ENCODE results near the gene NHP2.
"Not testable (repeated sequence)": the region's sequence is repeated elsewhere in the genome, so short reads cannot be mapped to it uniquely, and the experiment has no call there.

Gene NHP2

GRCh38 chr5:178153530-178154340 lies at the start of gene NHP2:
Gene NHP2 (minus strand): TSS chr5:178153885. CDS start chr5:178153817, 68 bp downstream.
- peak; percentile 96 for DNase-seq (ENCODE audit: low spot score)

DNA sequence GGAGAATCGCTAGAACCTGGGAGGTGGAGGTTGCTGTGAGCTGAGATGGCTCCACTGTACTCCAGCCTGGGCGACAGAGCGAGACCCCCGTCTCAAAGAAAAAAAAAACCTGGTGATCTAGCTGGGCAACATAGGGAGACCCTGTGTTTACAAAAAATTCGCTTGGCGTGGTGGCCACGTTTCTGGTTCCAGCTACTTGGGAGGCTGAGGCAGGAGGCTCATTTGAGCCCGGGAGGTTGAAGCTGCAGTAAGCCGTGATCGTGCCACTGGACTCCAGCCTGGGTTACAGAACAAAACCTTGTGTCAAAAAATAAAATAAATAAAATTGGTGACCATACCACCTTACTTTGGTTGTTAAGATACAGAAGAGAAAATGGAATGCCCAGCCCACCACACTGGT lies 48.9 kb upstream of the NHP2 start:
- DNase-seq (ENCODE audit: low spot score): no peak

GRCh38 chr5:178201927-178202235 lies 48.2 kb upstream of the NHP2 start:
- DNase-seq (ENCODE audit: low spot score): peak; percentile 6

DNA sequence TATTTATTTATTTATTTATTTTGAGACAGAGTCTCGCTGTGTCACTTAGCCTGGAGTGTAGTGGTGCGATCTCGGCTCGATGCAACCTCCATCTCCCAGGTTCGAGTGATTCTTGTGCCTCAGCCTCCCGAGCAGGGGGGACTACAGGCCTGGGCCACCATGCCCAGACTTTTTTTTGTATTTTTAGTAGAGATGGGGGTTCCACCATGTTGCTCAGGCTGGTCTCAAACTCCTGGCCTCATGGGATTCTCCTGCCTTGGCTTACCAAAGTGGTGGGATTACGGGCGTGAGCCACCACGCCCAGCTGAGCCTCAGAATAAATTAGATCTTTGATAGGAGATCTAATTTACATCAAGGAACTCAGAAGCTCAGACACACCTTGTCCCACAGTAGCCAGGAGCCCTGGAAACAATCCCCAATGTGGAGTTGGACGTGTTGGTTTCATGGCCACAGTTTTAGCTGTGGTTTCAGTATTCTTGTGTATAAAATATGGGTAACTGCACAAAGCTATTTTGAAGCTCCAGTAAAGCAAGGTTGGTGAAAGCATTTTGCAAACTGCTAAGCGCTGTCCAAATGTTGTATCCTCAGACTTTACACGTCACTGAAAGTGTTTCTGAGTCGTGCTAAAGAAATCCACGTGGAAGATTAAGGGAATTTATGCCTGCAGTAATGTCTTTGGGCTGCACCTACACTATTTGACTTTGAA lies 47.7 kb upstream of the NHP2 start:
- DNase-seq (ENCODE audit: low spot score): peak; percentile 1

GRCh38 chr5:178199581-178200434 lies 46.1 kb upstream of the NHP2 start:
- DNase-seq (ENCODE audit: low spot score): peak; percentile 3

DNA sequence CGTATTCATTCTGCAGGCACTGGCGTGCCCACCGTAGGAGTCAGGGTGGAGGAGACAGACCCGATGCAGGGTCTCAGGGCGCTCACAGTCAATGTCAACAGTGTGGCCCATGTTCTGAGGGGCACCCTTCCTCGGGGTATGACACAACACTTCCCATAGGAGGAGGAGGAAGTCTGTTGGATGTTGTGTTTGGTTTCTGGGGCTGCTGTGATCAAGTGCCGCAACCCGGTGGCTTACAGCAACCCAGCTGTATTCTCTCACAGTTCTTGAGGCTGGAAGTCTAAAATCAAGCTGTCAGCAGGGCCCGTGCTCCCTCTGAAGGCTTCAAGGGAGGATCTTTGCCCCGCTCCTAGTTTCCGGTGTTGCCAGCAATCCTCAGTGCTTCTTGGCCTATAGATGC lies 45.0 kb upstream of the NHP2 start:
- DNase-seq (ENCODE audit: low spot score): no peak

GRCh38 chr5:178198151-178198550 lies 44.5 kb upstream of the NHP2 start:
- not testable (repeated sequence) for DNase-seq (ENCODE audit: low spot score)

- no peak for DNase-seq (ENCODE audit: low spot score)
Observed at GRCh38 chr5:178196986-178197385, 43.3 kb upstream of the NHP2 start.

GRCh38 chr5:178196281-178196812 lies 42.7 kb upstream of the NHP2 start:
- DNase-seq (ENCODE audit: low spot score): no peak

DNA sequence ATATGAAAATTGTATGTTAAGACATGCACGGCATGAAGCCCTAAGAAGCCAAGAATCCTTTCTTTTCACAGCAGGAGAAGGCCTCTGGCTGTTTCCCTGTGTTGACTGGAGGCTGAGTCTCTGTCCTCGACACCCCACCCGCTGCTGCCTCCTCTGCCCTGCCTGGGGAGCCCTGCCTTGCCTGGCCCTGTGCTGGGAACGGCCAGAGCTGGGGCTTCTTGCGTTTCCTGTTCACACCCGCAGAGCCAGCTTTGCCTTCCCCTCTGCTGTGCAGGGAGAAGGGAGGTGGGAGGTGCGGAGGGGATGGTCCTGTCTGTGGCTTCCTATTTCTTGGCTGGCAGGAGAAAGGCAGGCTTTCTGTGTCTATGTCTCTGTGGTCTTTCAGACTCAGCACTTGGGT lies 40.3 kb upstream of the NHP2 start:
- no peak for DNase-seq (ENCODE audit: low spot score)

DNA sequence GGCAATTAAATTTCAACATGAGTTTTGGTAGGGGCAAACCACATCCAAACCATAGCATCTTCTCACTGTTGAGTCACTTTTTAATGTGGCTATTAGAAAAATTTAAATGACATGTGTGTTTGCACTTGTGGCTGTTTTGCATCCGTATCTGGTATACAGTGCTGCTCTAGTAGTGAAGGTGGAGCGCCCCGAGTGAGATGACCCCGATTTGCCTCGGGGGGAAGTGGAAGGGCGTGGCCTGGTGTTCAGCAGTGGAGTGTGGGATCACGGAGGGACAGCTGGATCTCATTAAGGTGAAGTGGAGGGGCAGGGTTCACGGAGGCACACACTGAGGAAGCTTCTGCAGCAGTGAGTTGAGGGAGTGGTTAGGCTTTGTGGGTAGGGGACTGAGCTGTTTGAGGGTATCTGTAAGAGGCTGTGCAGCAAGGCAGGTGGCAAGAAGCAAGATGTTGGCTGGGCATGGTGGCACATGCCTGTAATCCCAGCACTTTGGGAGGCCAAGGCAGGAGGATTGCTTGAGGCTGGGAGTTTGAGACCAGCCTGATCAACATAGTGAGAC lies 39.6 kb upstream of the NHP2 start:
- no peak for DNase-seq (ENCODE audit: low spot score)

DNA sequence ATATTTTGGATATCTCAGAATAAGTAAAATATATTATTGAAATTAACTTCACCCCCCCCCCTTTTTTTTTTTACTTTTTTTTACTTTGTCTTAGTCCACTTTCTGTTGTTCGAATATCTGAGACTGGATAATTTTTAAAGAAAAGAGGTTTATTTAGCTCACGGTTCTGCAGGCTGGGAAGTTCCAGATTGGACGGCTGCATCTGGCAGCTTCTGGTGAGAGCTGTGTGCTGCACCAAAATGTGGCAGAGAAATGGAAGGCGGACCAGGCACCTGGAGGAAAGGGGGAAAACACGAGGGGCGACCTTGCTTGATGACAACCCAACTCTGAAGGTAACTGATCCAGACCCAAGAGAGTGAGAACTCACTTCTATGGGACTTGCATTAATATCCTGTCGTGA lies 39.1 kb upstream of the NHP2 start:
- no peak for DNase-seq (ENCODE audit: low spot score)

DNA sequence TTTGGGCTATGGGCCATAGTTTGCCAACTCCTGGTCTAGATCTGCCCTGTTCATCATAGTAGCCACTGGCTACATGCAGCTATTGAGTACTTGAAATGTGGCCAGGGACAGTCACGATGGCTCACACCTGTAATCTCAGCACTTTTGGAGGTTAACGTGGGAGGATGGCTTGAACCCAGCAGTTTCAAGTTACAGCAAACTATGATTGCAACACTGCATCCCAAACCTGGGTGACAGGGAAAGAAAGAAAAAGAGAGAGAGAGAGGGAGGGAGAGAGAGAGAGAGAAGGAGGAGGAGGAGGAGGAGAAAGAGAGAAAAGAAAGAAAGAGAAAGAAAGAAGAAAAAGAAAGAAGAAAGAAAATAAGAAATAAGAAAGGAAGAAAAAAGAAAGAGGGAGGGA lies 38.6 kb upstream of the NHP2 start:
- no peak for DNase-seq (ENCODE audit: low spot score)

DNA sequence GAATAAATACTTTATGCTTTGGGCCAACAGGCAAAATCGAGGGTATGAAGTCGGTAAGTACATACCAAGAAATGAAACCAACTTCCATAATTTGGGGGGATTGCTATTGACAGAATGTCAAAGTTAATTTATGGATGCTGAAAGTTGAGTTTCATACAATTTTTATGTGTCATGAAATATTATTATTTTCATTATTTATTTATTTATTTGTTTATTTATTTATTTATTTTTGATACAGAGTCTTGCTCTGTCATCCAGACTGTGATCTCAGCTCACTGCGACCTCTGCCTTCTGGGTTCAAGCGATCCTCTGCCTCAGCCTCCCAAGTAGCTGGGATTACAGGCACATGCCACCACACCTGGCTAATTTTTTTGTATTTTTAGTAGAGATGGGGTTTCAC lies 38.0 kb upstream of the NHP2 start:
- no peak for DNase-seq (ENCODE audit: low spot score)

DNA sequence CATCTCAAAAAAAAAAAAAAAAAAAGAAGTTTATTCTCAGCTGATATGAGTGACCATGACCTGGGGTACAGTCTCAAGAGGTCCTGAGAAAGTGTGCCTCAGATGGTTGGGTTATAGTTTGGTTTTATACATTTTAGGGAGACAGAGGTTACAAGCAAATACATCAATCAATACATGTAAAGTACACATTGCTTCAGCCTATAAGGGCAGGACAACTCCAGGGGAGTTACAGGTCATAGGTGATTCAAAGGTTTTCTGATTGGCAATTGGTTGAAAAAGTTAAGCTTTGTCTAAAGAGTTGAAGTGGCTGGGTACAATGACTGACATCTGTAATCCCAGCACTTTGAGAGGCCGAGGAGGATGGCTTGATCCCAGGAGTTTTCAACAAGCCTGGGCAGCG lies 35.7 kb upstream of the NHP2 start:
- DNase-seq (ENCODE audit: low spot score): no peak

GRCh38 chr5:178187014-178187413 lies 33.3 kb upstream of the NHP2 start, which contains the start of gene GMCL2:
Gene GMCL2 (minus strand): TSS chr5:178187371. CDS start chr5:178187299, 72 bp downstream.
- DNase-seq (ENCODE audit: low spot score): no peak

- DNase-seq (ENCODE audit: low spot score): no peak
Observed at GRCh38 chr5:178186427-178186826, 32.7 kb upstream of the NHP2 start.

DNA sequence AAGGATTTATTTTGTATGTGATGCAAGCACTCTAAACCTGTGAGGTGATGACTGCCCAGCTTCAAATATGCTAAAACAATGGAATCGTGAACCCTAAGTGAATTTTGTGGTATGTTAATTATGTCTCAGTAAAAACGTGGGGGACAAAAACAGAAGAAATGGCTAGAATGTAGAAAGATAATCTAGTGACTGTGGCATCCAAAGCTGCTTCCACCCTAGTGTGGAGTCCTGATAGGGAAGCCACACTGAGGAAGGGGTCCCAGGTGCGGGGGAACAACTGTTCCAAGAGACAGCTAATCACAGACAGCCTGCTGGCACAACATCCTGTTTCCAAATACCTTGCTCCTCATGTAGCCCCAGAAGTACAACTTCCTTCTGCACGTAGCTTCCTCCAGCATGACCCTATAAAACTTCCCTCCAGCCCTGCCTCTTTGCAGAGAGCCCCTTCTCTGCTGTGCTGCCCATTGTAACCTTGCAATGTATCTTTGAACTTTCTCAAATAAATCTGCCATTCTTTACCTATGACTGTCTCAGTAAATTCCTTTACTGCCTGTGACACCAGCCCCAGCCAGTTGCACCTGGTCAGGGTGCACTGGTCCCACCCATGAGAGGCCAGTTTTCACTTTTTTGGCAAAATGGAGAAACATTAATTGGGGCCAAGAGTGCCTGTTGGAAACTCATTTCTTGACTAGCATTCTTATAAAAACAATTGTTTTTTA lies 28.6 kb upstream of the NHP2 start:
- DNase-seq (ENCODE audit: low spot score): no peak

- no peak for DNase-seq (ENCODE audit: low spot score)
Observed at GRCh38 chr5:178180141-178180863, 26.6 kb upstream of the NHP2 start.

GRCh38 chr5:178177569-178177968 lies 23.9 kb upstream of the NHP2 start:
- no peak for DNase-seq (ENCODE audit: low spot score)

DNA sequence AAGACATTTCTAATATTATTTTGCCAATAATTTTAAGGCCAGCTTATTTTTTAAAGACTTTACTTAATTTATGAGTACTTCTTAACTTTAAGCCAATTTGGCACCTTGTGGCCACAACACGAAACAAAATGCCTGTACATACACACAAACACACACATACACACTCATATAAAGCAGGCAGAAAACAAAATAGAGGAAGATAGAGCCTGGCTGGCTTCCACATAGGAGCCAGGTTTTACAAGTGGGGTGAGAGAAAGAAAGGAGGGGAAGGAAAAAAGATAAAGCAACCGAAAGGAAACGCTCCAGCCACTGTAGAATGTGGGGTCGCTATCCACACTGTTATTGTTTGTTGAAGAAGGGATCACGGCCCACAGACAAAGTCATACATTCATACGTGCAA lies 23.1 kb upstream of the NHP2 start:
- DNase-seq (ENCODE audit: low spot score): no peak
